Measurements from ENCODE around the gene ZNF860. TPM values are rescaled to one million over a fixed set of nuclear protein-coding genes. Genes with fewer than 3 reads are reported as not detected.

The ZNF860 gene
- 0.27 and 0.56 TPM in 2 replicates for total RNA-seq
- long read RNA-seq, partial matches to known transcripts = 0 of 1 reads
- long read RNA-seq, other reads (novel, unspliced or antisense) = 0 of 1 reads

GRCh38 chr3:31981206-31982181 lies at the start of gene ZNF860, which contains the start of gene OSBPL10:
Gene ZNF860 (plus strand): TSS chr3:31981750. CDS start chr3:31989080, 7,330 bp downstream.
Gene OSBPL10 (minus strand): TSS chr3:31981262. CDS start chr3:31981179, 83 bp downstream.
- Mint-ChIP-seq H3K27ac (ENCODE audit: unreplicated experiment) (no peak within 1 kb of the TSS), H3K4me1 (peaks cover 13% of the 10 kb centered on the region)

GRCh38 chr3:31932990-31933389 lies 48.6 kb upstream of the ZNF860 start:
- H3K4me1 Mint-ChIP-seq = peaks cover 12% of the 10 kb centered on the region
- H3K4me3 Mint-ChIP-seq = no peak overlapping the region
- no peaks in the 10 kb centered on the region for H3K9me3 Mint-ChIP-seq
- TF ChIP-seq CTCF (conservative IDR thresholded peaks at IDR 0.05) = no peak
- no peak overlapping the region for H3K27ac Mint-ChIP-seq (ENCODE audit: unreplicated experiment)
- DNase-seq (ENCODE audit: low read depth, low spot score) = no peak
- H3K27me3 Mint-ChIP-seq (ENCODE audit: low read depth) = peaks cover 2% of the 10 kb centered on the region
- no peaks in the 10 kb centered on the region for H3K36me3 Mint-ChIP-seq (ENCODE audit: low read depth)

More at GRCh38 chr3:31981206-31982181, at the start of gene ZNF860, which contains the start of gene OSBPL10:
- no peak for TF ChIP-seq CTCF (conservative IDR thresholded peaks at IDR 0.05)
- Mint-ChIP-seq H3K4me3 (peak within 1 kb of the TSS; percentile 91), H3K27me3 (ENCODE audit: low read depth) (peaks cover 48% of the 10 kb centered on the region), H3K36me3 (ENCODE audit: low read depth) (peaks cover 3% of the 10 kb centered on the region), H3K9me3 (no peaks in the 10 kb centered on the region)
- no peak for DNase-seq (ENCODE audit: low read depth, low spot score)

GRCh38 chr3:31934018-31934417 lies 47.5 kb upstream of the ZNF860 start:
- no peaks in the 10 kb centered on the region for H3K36me3 Mint-ChIP-seq (ENCODE audit: low read depth)
- no peaks in the 10 kb centered on the region for H3K27me3 Mint-ChIP-seq (ENCODE audit: low read depth)
- H3K4me3 Mint-ChIP-seq = no peak overlapping the region
- no peak for TF ChIP-seq CTCF (conservative IDR thresholded peaks at IDR 0.05)
- H3K27ac Mint-ChIP-seq (ENCODE audit: unreplicated experiment) = no peak overlapping the region
- H3K4me1 Mint-ChIP-seq = peaks cover 12% of the 10 kb centered on the region
- H3K9me3 Mint-ChIP-seq = no peaks in the 10 kb centered on the region
- no peak for DNase-seq (ENCODE audit: low read depth, low spot score)

GRCh38 chr3:31934866-31935265 lies 46.7 kb upstream of the ZNF860 start:
- Mint-ChIP-seq H3K4me3 (no peak overlapping the region), H3K36me3 (ENCODE audit: low read depth) (no peaks in the 10 kb centered on the region), H3K27ac (ENCODE audit: unreplicated experiment) (no peak overlapping the region), H3K27me3 (ENCODE audit: low read depth) (no peaks in the 10 kb centered on the region), H3K9me3 (no peaks in the 10 kb centered on the region), H3K4me1 (peaks cover 12% of the 10 kb centered on the region)
- TF ChIP-seq CTCF (conservative IDR thresholded peaks at IDR 0.05) = no peak
- no peak for DNase-seq (ENCODE audit: low read depth, low spot score)

- H3K27me3 Mint-ChIP-seq (ENCODE audit: low read depth) = no peaks in the 10 kb centered on the region
- H3K36me3 Mint-ChIP-seq (ENCODE audit: low read depth) = no peaks in the 10 kb centered on the region
- peaks cover 12% of the 10 kb centered on the region for H3K4me1 Mint-ChIP-seq
Observed at GRCh38 chr3:31936420-31937060, 45.0 kb upstream of the ZNF860 start.

More at GRCh38 chr3:31936420-31937060, 45.0 kb upstream of the ZNF860 start:
- Mint-ChIP-seq H3K9me3 (no peaks in the 10 kb centered on the region), H3K27ac (ENCODE audit: unreplicated experiment) (no peak overlapping the region), H3K4me3 (no peak overlapping the region)
- TF ChIP-seq CTCF (conservative IDR thresholded peaks at IDR 0.05) = no peak
- no peak for DNase-seq (ENCODE audit: low read depth, low spot score)
